D721Med (cell line): Measurements from ENCODE around the gene DMP1.

Experiments used
- DNase-seq: peaks from one replicate; pipeline ENCODE4 v3.0.0; 2011; ENCODE audit warnings: low spot score; ENCODE audit not compliant: insufficient read length
- FAIRE-seq: peaks from 2 replicates; lab custom pipeline; 2011; peaks lifted over from hg19 to GRCh38; lab: Jason Lieb, UNC
- TF ChIP-seq, protein P1 (sequence below): IDR thresholded peaks from 2 replicates; pipeline ENCODE4 v1.5.1; 2012; ENCODE audit warnings: mild to moderate bottlenecking, control low read depth; ENCODE audit not compliant: insufficient read depth; ENCODE audit errors: missing control alignments

Gene DMP1

GRCh38 chr4:87651941-87652340 lies 1.9 kb downstream of the DMP1 start:
- TF ChIP-seq, protein P1, sequence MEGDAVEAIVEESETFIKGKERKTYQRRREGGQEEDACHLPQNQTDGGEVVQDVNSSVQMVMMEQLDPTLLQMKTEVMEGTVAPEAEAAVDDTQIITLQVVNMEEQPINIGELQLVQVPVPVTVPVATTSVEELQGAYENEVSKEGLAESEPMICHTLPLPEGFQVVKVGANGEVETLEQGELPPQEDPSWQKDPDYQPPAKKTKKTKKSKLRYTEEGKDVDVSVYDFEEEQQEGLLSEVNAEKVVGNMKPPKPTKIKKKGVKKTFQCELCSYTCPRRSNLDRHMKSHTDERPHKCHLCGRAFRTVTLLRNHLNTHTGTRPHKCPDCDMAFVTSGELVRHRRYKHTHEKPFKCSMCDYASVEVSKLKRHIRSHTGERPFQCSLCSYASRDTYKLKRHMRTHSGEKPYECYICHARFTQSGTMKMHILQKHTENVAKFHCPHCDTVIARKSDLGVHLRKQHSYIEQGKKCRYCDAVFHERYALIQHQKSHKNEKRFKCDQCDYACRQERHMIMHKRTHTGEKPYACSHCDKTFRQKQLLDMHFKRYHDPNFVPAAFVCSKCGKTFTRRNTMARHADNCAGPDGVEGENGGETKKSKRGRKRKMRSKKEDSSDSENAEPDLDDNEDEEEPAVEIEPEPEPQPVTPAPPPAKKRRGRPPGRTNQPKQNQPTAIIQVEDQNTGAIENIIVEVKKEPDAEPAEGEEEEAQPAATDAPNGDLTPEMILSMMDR = no peak
- FAIRE-seq (no peak), DNase-seq (no peak)

DNA sequence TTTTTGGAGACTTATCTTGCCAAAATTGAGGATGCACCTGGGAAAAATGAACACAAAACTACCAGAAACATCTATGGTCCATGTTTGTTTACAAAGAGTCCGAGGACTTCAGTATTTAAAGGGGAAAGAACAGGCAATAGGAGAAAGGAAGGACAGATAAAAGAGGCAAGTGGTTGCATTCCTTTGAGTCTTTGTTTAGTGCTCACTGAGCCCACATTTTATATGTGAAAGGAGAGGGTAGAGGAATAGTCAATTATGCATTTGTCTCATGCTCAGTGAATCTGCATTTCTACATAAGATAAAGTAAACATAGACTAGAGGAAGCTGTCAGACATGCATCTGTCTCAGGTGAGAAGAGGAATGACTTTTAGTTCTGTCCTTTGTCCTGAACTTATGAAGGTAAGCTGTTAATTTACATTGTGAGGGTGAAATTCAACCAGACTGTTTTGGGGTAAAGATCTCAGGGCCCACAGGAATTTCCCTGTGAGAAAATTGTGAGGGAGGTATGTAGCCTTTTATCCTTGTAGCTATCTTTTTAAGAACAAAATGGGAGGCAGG lies 4.5 kb downstream of the DMP1 start:
- no peak for DNase-seq
- no peak for FAIRE-seq
- TF ChIP-seq, protein P1 = no peak

GRCh38 chr4:87657525-87657924 lies 7.4 kb downstream of the DMP1 start:
- TF ChIP-seq, protein P1 = no peak
- FAIRE-seq (no peak), DNase-seq (no peak)

DNA sequence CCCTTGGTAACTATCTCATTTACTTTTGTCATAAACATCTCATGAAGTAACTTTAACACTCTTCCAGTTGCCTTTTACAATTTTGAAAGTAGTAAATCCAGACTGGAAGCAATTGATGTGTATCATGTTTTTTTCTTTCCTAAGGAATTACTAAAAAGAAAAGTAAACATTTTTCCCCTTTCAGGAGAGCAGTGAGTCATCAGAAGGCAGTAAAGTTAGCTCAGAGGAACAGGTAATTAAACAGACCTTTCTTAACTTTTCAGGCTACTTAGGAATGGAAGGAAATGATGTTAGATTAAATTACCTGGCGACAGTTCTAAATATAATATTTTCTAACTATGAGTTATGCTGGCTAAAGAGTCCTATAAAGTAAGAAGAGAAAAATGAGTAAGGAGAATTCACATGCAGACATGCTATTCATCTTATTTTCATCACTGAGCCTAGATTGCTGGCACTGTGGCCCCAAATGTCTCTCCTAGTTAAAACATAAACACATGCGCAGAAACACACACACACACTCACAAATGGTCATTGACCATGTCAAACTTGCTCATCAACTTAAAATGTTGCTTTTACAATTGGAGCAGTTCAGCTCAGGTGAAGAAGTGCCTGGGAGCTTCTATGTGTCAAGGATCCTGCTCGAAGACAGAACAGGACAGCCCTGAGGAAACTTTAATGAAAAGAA lies 9.3 kb downstream of the DMP1 start:
- FAIRE-seq (no peak), DNase-seq (no peak)
- TF ChIP-seq, protein P1 = no peak

GRCh38 chr4:87662871-87663270 lies 12.8 kb downstream of the DMP1 start:
- TF ChIP-seq, protein P1 = no peak
- DNase-seq (no peak), FAIRE-seq (no peak)

GRCh38 chr4:87669373-87669772 lies 19.3 kb downstream of the DMP1 start:
- TF ChIP-seq, protein P1 = no peak
- DNase-seq (no peak), FAIRE-seq (no peak)

DNA sequence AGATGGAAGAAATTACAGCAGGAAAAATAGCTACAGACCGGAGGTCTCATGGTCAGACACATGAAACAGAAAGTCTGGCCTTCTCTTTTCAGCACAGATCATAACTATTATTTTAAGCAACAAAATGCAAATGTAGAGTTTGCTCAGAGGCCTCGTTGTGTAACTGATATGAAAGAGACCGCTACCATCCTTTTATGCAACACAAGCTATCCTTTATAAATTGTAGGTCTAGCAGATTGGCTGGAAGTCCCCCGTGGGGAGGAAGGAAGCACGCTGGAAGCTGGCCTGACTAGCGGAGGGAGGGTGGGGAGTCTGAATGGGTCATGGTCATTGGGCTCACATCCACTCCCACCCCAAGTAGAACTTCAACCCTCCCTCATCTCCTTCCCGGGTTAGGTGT lies 27.7 kb downstream of the DMP1 start:
- no peak for FAIRE-seq
- TF ChIP-seq, protein P1 = no peak
- no peak for DNase-seq
